ENCODE results near the gene XRN2.
A peak's percentile ranks its signal among the peaks of the same experiment; 100 is the strongest.

Gene XRN2, protein sequence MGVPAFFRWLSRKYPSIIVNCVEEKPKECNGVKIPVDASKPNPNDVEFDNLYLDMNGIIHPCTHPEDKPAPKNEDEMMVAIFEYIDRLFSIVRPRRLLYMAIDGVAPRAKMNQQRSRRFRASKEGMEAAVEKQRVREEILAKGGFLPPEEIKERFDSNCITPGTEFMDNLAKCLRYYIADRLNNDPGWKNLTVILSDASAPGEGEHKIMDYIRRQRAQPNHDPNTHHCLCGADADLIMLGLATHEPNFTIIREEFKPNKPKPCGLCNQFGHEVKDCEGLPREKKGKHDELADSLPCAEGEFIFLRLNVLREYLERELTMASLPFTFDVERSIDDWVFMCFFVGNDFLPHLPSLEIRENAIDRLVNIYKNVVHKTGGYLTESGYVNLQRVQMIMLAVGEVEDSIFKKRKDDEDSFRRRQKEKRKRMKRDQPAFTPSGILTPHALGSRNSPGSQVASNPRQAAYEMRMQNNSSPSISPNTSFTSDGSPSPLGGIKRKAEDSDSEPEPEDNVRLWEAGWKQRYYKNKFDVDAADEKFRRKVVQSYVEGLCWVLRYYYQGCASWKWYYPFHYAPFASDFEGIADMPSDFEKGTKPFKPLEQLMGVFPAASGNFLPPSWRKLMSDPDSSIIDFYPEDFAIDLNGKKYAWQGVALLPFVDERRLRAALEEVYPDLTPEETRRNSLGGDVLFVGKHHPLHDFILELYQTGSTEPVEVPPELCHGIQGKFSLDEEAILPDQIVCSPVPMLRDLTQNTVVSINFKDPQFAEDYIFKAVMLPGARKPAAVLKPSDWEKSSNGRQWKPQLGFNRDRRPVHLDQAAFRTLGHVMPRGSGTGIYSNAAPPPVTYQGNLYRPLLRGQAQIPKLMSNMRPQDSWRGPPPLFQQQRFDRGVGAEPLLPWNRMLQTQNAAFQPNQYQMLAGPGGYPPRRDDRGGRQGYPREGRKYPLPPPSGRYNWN

DNA sequence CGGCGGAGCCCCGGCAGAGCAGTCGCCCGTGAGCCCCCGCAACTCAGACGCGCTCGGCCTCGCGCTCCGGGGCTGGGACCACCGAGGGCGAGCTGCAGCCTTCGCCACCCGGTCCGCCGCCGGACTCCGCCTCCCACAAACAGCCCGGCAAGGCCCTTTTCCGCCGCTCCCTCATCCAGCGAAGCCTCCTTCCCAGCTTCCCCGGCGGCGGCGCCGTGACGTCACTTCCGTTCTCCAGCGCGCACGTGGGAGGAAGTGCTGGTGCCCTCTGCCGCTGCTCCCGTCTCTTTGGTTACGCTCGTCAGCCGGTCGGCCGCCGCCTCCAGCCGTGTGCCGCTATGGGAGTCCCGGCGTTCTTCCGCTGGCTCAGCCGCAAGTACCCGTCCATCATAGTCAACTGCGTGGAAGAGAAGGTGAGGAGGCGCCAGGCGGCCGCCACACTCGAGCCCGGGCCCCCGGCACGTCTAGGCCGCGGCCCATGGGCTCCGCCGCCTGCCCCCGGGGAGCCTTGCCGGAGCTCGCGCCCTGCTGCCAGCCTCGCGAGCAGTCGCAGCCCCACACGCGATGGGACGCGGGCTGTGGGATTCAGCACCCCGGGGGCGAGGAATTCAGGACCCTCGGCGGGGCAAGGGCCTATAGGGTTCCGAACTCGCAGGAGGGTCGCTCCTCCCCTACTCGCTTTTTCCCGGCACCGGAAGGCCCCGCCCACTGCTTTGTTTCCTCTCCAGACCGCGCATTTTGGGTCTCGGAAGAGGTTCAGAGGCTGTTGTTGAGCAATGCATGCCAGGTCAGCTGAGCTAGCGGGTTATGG lies at the start of gene XRN2:
Gene XRN2 (plus strand): TSS at position 271 of the 811 bp plus-strand sequence. CDS start 68 bp downstream, at position 339.
- DNase-seq (ENCODE audit: low read depth in 2 of 2): peak; percentile 85 to 87

DNA sequence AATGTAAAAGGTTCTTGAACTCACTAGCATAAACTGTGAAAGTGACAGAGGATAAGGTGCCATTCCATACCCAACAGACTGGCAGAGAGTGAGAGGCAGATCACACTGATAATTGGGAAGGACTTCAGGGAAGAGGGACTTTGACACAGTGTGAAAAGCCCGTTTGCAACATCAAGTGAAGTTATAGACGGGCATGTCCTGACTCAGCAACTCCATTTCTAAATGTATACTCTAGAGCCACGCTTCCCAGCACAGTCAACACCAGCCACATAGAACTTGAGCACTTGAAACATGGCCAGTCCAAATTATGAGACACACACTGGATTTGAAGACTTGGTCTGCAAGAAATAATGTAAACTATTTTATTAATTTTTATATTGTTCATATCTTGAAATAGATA lies 45.9 kb upstream of the XRN2 start:
- DNase-seq (ENCODE audit: low read depth in 2 of 2): no peak

DNA sequence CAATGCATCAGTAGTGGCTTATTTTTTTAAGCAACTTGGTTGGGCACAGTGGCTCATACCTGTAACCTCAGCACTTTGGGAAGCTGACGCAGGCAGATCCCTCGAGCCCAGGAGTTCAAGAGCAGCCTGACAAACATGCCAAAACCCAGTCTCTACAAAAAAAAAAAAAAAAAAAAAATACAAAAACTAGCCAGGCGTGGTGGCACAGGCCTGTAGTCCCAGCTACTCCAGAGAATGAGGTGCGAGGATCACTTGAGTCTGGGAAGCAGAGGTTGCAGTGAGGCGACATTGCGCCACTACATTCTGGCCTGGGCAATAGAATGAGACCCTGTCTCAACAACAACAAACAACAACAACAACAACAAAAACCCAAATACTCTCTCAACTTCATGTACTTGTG lies 44.7 kb upstream of the XRN2 start:
- no peak for DNase-seq (ENCODE audit: low read depth in 2 of 2)

DNA sequence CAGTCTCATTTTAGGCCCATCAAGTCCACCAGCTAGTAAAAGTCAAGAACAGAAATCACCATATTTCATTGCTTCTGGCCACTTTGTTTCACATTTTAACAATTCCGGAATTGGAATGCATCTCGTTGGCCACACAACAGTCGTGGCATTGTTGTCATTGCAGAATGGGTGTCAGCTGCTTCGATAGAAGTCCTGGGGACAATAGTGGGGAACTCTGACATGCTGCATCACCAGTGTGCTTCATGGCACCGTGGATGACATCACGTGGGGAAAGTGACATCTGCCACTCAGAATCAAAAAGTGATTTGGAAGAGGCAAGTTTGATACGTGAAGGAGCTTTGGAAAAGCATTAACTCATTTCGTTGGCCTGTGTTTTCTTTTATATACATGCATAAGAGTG lies 43.8 kb upstream of the XRN2 start:
- no peak for DNase-seq (ENCODE audit: low read depth in 2 of 2)

DNA sequence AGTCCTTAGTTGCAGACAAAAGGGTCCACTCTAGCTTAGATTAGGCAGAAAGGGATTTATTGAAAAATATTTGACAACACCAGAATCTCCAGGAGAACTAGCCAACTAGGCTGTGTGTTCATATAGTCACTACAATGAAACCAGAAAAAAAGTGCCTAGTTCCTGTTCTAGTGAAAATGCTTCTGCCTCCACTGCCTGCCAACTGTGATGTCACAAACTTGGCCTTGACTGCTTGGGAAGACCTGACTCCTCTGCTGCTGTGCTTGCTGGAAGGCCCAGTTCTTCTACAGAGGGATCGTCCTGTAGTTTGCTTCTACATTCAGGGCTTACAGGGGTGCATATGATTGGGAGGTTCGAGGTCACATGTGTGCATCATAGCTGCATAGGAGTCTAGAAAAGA lies 40.3 kb upstream of the XRN2 start:
- DNase-seq (ENCODE audit: low read depth in 2 of 2): no peak

DNA sequence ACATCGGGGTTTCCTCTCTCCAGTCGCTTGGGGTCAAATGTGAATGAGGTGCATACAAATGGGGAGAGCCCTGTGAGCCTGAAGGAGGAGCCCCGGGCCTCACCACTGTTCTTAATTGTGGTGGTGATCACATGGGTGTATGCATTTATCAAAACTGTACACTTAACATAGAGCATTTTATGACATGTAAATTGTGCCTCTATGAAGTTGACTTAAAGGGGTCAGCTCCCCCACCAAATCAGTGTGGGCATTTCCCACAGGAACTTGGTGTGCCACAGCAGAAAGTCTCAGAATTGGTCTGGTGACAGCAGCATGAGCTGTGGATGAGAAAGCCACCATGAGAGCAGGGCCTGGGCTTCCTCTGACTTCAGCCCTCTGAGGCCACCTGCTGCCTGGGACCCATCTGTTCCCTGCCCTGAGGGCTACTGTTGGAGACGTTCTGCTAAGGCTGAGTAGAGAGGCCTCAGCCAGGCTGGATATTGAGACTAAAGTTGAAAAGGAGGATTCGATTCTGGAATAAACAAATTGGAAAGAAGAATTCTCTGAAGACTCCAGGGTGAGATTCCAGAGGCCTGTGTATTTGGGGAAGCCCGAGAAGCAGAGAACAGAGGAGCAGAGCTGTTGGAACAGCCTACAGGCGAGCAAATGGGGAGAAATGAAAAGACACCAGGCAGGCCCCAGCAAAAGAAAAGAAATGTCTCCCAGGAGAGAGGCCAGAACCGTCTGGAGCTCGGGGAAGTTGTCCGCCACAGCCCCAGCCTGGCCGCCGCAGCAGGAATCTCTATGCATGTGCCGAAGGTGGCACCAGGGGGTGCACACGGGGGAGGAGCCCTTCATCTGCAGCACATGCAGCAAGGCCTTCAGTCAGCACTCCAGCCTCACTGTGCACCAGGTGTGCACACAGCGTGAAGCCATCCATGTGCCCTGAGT lies 37.6 kb upstream of the XRN2 start:
- no peak for DNase-seq (ENCODE audit: low read depth in 2 of 2)

DNA sequence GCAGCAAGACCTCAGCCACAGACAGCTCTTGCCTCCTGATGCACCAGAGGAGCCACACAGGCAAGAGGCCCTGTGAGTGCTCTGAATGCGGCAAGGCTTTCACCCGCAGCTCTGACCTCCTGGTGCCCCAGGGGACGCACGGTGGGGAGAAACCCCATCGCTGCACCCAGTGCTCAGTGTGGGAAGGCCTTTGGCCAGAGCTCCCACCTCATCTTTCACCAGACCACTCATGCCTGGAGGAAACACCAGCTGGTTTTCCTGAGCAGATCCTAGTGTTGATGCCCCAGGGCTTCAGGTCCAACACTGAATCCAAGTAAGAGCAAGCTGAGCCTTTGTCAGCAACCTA lies 37.0 kb upstream of the XRN2 start:
- DNase-seq (ENCODE audit: low read depth in 2 of 2): no peak

DNA sequence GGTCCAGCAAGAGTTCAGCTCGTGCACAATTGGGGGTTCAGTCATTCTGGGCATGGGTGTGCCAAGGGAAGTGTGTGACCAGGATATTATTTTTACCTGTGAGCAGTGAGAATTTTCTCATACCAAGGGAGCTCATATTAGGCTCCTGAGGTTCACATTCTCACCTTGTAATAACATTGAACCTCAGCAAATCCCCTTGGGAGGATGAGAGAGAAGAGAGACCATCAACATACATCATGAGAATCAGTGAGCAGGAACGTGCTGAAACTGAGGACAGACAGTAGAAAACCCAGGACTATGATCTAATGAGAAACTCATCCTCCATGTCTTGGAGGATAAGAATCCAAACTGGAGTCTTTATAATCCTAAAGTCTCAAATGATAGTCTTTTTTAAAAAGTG lies 33.4 kb upstream of the XRN2 start:
- DNase-seq (ENCODE audit: low read depth in 2 of 2): no peak

DNA sequence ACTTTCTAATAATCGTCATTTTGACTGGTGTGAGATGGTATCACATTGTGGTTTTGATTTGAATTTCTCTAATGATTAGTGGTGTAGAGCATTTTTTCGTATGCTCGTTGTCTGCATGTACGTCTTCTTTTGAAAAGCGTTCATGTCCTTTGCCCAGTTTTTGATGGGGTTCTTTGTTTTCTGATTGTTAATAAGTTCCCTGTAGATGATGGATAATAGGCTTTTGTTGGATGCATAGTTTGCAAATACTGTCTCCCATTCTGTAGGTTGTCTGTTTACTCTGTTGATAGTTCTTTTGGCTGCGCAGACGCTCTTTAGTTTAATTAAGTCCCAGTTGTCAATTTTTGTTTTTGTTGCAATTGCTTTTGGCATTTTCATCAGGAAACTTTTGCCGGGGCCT lies 32.3 kb upstream of the XRN2 start:
- no peak for DNase-seq (ENCODE audit: low read depth in 2 of 2)

DNA sequence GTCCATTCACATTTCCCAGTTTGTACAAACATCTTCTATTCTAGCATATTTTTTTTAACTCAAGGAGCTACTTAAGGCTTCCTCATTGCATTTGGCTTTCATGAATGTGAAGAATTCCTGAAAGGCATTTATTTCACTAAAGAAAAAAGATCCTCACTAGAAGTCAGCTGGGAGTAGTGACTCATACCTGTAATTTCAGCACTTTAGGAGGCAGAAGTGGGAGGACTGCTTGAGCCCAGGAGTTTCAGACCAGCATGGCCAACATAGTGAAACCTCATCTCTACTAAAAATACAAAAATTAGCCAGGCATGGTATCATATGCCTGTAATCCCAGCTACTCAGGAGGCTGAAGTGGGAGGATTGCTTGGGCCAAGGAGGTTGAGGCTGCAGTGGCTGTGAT lies 30.9 kb upstream of the XRN2 start:
- no peak for DNase-seq (ENCODE audit: low read depth in 2 of 2)

DNA sequence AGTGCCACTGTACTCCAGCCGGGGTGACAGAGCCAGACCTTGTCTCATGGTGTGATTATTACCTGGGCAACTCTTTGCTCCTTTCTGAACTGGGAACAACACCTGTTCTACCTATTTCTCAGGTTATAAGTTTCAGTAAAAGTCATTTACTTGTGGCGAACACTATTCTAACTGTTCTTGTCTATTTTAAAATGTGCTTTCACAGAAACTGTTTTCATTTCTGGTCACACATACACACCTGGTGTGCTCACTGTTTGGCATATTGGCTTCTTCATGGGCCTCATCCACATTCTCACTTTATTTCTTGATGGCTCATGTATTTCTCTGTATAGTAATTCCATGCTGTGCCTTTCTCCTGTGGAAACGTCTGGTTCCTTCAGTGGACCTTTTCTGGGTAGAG lies 30.5 kb upstream of the XRN2 start:
- DNase-seq (ENCODE audit: low read depth in 2 of 2): no peak

DNA sequence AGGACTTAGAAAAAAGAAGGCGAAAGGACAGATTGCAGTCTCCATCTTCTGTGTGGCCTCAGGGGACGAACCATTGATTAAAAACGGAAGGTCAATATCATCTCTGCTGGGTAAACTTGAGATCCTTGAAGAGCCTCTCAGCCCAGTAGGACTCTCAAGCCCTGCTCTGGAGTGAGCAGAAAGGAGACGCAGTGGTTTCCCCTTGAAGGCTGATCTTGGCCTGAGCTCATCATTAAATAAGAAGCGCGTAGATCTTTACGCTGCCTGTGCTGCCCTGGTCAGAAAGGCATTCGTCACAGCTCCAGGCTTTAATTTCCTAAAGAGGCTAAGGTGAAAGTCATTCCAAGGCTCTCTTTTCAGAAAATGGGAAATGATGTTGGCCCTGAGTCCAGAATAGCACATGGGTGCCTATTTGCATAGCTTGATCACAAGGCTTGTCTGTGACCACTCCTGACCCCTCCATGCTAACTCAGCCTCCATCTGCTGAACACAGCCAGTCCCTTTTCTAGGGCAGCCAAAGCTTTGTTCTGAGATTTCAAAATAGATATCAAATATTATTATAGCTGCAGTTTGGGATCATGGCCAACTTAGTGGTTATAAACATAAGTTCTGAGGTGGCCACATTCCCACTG lies 29.3 kb upstream of the XRN2 start:
- no peak for DNase-seq (ENCODE audit: low read depth in 2 of 2)

DNA sequence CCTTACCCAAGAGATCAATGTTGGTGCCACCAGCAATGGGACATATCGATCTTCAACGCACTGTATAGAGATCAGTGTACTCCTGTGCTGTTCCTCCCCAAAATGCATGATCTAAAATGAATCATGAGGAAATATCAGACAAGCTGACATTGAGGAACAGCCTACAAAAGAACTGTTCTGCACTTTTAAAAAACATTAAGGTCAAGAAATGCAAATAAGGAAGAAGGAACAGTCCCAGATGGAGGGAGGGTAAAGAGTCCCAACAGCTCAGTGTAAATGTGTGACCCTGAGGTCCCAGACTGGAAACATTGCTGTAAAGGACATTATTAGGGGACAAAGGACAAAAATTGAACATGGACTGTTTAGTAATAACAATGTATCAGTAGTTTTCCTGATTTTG lies 24.3 kb upstream of the XRN2 start:
- no peak for DNase-seq (ENCODE audit: low read depth in 2 of 2)

DNA sequence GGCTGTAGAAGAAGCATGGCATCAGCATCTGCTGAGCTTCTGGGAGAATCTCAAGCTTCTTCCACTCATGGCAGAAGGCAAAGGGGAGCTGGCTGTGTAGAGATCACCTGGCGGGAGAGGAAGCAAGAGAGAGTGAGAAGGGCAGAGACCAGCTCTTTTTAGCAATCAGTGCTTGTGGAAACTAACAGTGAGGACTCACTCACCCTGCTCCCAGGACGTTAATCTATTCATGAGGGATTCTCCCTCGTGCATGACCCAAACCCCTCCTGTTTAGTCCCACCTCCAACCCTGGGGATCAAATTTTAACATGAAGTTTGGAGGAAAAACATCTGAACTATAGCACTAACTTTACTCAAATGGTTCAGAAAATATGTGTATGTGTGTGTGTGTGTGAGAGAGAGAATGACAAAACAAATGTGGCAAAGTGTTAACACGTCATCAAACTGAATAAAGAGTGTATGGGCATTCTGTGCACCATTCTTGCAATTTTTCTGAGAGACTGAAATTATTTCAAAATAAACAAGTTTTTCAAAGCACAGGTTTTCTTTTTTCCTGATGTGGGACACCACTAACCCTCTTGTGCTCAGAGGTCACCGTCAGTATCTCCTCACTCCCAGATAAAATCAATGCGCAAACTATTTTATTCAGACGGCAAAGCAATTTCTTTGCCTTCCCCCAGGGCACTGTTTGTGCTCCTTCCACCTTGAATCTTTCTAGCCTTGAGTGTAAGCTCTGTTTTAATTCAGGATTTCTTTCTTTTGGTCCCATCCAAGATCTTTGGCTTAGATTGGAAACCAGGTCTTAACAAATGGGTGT lies 23.2 kb upstream of the XRN2 start:
- no peak for DNase-seq (ENCODE audit: low read depth in 2 of 2)

DNA sequence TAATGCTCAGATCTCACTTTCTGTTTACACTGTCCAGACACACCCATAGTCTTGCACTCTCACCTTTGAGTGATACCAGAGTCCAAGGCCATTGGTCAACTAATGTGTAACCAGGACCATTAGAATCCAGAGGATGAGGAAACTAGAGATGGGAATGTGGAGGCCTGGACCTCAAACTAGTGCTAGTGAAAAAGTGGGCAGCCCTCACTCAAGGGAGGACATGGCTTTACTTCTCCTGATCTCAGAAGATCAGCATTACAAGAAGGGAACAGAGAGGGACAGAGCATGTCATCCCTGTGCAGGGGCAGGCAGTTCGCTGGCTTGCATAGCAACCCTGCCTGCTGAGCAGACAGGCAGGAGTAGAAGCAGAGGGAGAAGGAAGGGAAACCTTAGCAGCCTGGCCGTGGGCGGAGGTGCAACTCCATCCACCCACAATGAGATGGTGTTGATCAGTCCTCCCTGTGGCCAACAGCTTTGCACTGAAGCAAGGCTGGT lies 22.6 kb upstream of the XRN2 start:
- DNase-seq (ENCODE audit: low read depth in 2 of 2): no peak

DNA sequence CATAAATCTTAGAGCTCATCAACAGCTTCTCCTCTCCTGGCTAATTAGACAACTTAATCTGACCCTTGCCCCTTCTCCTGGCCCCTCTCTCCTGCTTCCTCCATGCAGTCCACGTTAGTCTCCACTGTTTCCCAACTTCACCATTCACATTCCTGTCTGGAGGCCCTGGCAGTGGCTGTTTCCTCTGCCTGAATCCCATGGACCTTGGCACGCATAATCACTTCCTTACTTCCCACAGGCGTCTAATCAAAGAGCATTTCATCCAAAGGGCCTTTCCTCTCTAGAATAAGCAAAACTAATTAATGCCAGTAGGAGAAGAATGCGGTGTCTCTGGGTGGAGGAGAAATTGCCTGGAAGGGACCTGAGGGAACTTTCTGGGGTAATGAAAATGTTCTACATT lies 16.4 kb upstream of the XRN2 start:
- no peak for DNase-seq (ENCODE audit: low read depth in 2 of 2)

DNA sequence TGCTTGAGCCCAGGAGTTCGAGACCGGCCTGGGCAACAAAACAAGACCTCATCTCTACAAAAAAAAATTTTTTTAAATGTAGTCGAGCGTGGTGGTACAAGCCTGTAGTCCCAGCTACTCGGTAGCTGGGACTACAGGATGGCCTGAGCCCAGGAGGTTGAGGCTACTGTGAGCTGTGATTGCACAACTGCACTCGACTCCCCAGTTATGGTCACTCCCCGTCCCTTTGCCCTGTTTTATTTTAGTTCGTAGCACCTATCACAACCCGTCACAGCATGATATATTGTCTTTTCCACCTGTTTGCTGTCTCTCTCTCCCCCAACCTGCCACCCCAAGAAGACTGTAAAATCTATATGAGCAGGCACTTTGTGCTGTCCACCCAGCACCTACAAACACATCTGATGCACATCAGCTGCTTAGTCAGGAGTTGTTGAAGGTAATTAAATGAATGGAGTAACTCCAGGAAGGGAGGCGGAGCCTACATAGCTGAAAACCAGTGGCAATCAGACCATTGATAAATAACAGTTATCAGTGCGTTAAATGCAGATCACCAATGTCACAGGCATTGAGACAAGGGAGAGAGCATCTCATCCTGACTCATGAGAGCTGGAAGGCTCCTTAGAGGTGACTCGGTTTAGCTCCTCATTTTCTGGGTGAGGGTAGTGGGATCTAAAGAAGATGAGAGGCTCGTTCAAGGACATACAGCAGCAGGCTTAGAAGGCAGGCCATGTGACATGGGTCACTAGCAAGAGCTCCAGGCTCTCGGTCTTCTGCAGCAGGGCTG lies 14.4 kb upstream of the XRN2 start:
- DNase-seq (ENCODE audit: low read depth in 2 of 2): no peak

DNA sequence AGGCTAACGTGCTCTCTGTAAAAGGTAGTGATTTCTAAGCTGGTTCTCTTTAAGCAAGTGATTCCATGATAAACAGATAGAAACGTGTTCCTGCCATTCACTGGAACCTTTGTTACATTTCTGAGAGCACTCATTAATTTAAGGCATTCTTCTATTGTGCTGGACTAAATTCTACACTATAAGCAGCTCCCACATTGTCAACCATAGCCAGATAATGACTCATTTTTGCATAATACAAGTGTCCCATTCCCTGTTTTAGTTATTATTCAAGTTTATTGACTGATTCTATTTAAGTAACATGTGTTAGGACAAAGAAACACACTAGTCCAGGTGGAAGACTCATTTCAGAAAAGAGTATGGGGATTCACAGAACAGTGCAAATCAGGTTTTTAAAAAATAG lies 13.5 kb upstream of the XRN2 start:
- DNase-seq (ENCODE audit: low read depth in 2 of 2): no peak

DNA sequence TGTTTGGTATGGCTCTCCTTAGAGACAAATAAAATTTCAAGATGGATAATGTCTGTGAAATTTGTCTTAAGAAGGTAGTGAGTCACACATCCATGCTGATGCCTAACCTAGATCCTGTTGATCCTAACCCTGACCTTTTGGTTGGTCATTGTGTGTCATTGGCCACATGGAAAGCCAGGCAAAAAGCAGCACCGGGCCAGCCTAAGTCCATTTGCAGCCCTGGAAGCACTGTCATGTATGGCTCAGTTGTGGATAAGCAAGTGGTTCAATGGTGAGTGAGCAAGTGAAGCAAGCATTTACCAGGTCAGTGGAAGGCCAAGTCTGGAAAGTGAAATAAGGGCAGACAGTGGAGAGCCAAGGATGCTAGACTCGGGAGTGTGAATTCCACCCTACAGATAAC lies 12.1 kb upstream of the XRN2 start:
- no peak for DNase-seq (ENCODE audit: low read depth in 2 of 2)

All from stimulated activated CD8-positive, alpha-beta memory T cell treated with anti-CD3 and anti-CD28 coated beads, Interleukin-2, amount 100 ng/mL, for 1 hour (primary cell).